Testis (tissue), 3 donors: ENCODE results near the gene SMIM10L1. TPM values are rescaled to one million over a fixed set of nuclear protein-coding genes. Genes with fewer than 3 reads are reported as not detected.

Source experiments
- DNase-seq: peaks from one replicate; pipeline ENCODE4 v3.0.0-alpha.2; 2019
- H3K27ac ChIP-seq, 2 donors: fragments of 200-600 bp; sonication (generic); one replicate each; pipeline ENCODE4 v1.5.1; 2019
- H3K27me3 ChIP-seq: fragments of 200-600 bp; sonication (generic); one replicate; pipeline ENCODE4 v1.5.1; 2019
- H3K36me3 ChIP-seq: fragments of 200-600 bp; sonication (generic); one replicate; pipeline ENCODE4 v1.5.1; 2017; ENCODE audit warnings: low read depth; ENCODE audit errors: missing control alignments
- H3K4me1 ChIP-seq: fragments of 200-600 bp; sonication (generic); one replicate; pipeline ENCODE4 v1.5.1; 2019
- H3K4me3 ChIP-seq, 2 donors: fragments of 200-600 bp; sonication (generic); one replicate each; pipeline ENCODE4 v1.5.1; 2017 to 2019
- H3K9me3 ChIP-seq: fragments of 200-600 bp; sonication (generic); one replicate; pipeline ENCODE4 v1.5.1; 2017
- POLR2A ChIP-seq: fragments of 450-650 bp; IDR thresholded peaks from one replicate; pipeline ENCODE4 v1.6.1; 2017; ENCODE audit warnings: antibody characterized with exemption, mild to moderate bottlenecking, moderate library complexity
- WGBS, 2 donors: methylation state at CpG; one replicate each; pipeline ENCODE4 v1.1.5; 2018; 5-methylcytosine and 5-hydroxymethylcytosine counted together
- intact Hi-C: fragments of 100-400 bp; cut with DNase I; formaldehyde crosslinking; loops from one replicate; pipeline ENCODE4 v1.15.1; 2023; ENCODE audit warnings: low total_unique reads
- polyA plus RNA-seq: library from polyadenylated mRNA; stranded (reverse); fragments of 350-450 nt; fragmentation: Illumina TruSeq; extraction: RNeasy Lipid Tissue Mini Kit (QIAGEN cat#74804); gene quantifications from one replicate; pipeline ENCODE4 v1.2.3, GENCODE V29; 2014; ENCODE audit warnings: low read depth, low replicate concordance; ENCODE audit not compliant: insufficient read depth
- total RNA-seq, 2 donors: library from RNA; depleted of rRNA; stranded (reverse); fragments of >200 nt; gene quantifications; one replicate each; pipeline ENCODE4 v1.2.3, GENCODE V29; 2016
- TF ChIP-seq, protein P1 (sequence below), 3 experiments: fragments of 450-650 bp in 2 of 3; fragments of 200-600 bp in 1 of 3; sonication (generic) in 1 of 3; IDR thresholded peaks; one replicate each; pipeline ENCODE4 v1.5.1; 2016 to 2019; ENCODE audit warnings: antibody characterized with exemption in 3 of 3, mild to moderate bottlenecking in 2 of 3, moderate library complexity in 1 of 3

SMIM10L1 gene
- total and polyA plus RNA-seq, 3 donors from 2014 or later: 4.4 to 11.0 (median 7.6) TPM

- intact Hi-C loops: loop anchor here (5.0 kb wide), 1 partner anchor 431 kb away; no protein-coding TSS in a partner anchor
- Histone ChIP-seq H3K27ac (no peak overlapping the region), H3K27me3 (no peaks in the 10 kb centered on the region), H3K4me1 (no peaks in the 10 kb centered on the region), H3K36me3 (no peaks in the 10 kb centered on the region), H3K9me3 (no peaks in the 10 kb centered on the region), H3K4me3 (no peak overlapping the region)
- TF ChIP-seq POLR2A: no peak
- TF ChIP-seq, protein P1, sequence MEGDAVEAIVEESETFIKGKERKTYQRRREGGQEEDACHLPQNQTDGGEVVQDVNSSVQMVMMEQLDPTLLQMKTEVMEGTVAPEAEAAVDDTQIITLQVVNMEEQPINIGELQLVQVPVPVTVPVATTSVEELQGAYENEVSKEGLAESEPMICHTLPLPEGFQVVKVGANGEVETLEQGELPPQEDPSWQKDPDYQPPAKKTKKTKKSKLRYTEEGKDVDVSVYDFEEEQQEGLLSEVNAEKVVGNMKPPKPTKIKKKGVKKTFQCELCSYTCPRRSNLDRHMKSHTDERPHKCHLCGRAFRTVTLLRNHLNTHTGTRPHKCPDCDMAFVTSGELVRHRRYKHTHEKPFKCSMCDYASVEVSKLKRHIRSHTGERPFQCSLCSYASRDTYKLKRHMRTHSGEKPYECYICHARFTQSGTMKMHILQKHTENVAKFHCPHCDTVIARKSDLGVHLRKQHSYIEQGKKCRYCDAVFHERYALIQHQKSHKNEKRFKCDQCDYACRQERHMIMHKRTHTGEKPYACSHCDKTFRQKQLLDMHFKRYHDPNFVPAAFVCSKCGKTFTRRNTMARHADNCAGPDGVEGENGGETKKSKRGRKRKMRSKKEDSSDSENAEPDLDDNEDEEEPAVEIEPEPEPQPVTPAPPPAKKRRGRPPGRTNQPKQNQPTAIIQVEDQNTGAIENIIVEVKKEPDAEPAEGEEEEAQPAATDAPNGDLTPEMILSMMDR (IDR thresholded peaks at IDR 0.05): no peak
- no peak for DNase-seq
Measured at GRCh38 chr12:11202811-11203210, 31.8 kb downstream of the SMIM10L1 start.

DNA sequence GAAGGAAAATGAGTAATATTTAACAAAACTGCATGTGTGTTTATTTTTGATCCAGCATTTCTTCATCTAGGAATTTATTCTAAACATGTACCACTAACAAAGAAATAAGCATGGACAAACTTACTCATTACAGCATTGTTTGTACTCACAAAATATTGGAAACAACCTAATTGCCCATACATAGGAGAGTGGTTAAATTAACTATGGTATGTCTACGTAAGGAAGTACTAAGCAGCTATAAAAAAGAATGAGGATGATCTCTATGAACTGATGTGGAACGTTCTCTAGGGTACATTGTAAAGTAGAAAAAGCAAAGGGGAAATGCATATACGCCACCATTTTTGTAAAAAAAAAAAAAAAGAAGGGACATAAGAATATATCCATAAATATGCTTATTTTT is 33.2 kb downstream of the SMIM10L1 start:
- TF ChIP-seq POLR2A: no peak
- TF ChIP-seq, protein P1 (IDR thresholded peaks at IDR 0.05): no peak
- no peaks in the 10 kb centered on the region for H3K36me3 ChIP-seq
- intact Hi-C loops: loop anchor here (5.0 kb wide), 1 partner anchor 432 kb away; no protein-coding TSS in a partner anchor
- no peaks in the 10 kb centered on the region for H3K4me1 ChIP-seq
- H3K4me3 ChIP-seq: no peak overlapping the region
- WGBS, 2 donors: 88 to 93% methylated on average over 3 of the region's 3 CpGs
- H3K27ac ChIP-seq: no peak overlapping the region
- no peak for DNase-seq
- H3K9me3 ChIP-seq: no peaks in the 10 kb centered on the region
- no peaks in the 10 kb centered on the region for H3K27me3 ChIP-seq

DNA sequence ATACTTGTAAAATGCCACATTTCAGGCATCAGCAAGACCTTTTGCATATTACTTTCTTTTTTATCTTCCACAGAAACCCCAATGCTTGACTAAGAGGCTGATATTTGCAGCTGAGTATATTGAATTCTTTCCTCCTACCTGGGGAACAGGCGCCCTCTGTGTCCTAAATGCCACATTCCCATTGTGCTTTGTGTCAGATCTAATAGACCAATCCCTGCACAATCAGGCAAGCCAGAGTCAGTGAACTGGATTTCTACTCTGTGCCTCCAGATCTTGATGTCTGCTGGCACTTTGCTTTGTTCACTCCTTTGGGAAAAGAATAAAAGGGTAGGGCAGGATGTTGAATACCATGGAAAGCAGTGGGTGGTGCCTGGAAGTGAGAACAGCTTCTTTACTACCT is 38.1 kb downstream of the SMIM10L1 start:
- H3K36me3 ChIP-seq: no peaks in the 10 kb centered on the region
- TF ChIP-seq, protein P1 (IDR thresholded peaks at IDR 0.05): no peak
- no peak for TF ChIP-seq POLR2A
- no peaks in the 10 kb centered on the region for H3K9me3 ChIP-seq
- no peaks in the 10 kb centered on the region for H3K27me3 ChIP-seq
- WGBS, 2 donors: 64 to 75% methylated on average over 1 of the region's 1 CpG
- H3K4me1 ChIP-seq: no peaks in the 10 kb centered on the region
- intact Hi-C loops: no loop called here
- no peak for DNase-seq
- H3K4me3 ChIP-seq: no peak overlapping the region
- no peak overlapping the region for H3K27ac ChIP-seq

Other genes with a start within 250 kb of the SMIM10L1 start
- gene PRH2, start 242.0 kb upstream of the SMIM10L1 start, total RNA-seq: 1 to 10 TPM; 1.2 to 1.3 TPM
- gene PRH2, start 242.0 kb upstream of the SMIM10L1 start, polyA plus RNA-seq: 6.5 TPM
- 1 to 10 TPM; 3.5 to 4.6 TPM for gene TAS2R14, start 231.9 kb upstream of the SMIM10L1 start, total RNA-seq
- 0.96 TPM for gene TAS2R14, start 231.9 kb upstream of the SMIM10L1 start, polyA plus RNA-seq
- 1 to 10 TPM; 2.8 to 4.8 TPM for gene TAS2R50, start 184.3 kb upstream of the SMIM10L1 start, total RNA-seq
- gene TAS2R50, start 184.3 kb upstream of the SMIM10L1 start, polyA plus RNA-seq: not detected
- gene TAS2R20, start 172.9 kb upstream of the SMIM10L1 start, total RNA-seq: 1 to 10 TPM; 2.2 to 4.8 TPM
- 0.46 TPM for gene TAS2R20, start 172.9 kb upstream of the SMIM10L1 start, polyA plus RNA-seq
- 10 to 100 TPM in 1 of 2 donors, 1 to 10 TPM in 1; 9.3 to 10.4 TPM for gene TAS2R19, start 148.6 kb upstream of the SMIM10L1 start, total RNA-seq
- gene TAS2R19, start 148.6 kb upstream of the SMIM10L1 start, polyA plus RNA-seq: 0.34 TPM
- gene TAS2R31, start 139.8 kb upstream of the SMIM10L1 start, total RNA-seq: 10 to 100 TPM in 1 of 2 donors, 1 to 10 TPM in 1; 7.7 to 10.3 TPM
- gene TAS2R31, start 139.8 kb upstream of the SMIM10L1 start, polyA plus RNA-seq: not detected
- gene TAS2R46, start 108.9 kb upstream of the SMIM10L1 start, total RNA-seq: 1 to 10 TPM; 3.2 to 5.4 TPM
- not detected for gene TAS2R46, start 108.9 kb upstream of the SMIM10L1 start, polyA plus RNA-seq
- 1 to 10 TPM in 1 of 2 donors, under 1 TPM in 1; 0.87 to 7.2 TPM for gene TAS2R43, start 78.9 kb upstream of the SMIM10L1 start, total RNA-seq
- not detected for gene TAS2R43, start 78.9 kb upstream of the SMIM10L1 start, polyA plus RNA-seq
- 10 to 100 TPM; 11.1 to 11.3 TPM for gene TAS2R30, start 36.5 kb upstream of the SMIM10L1 start, total RNA-seq
- not detected for gene TAS2R30, start 36.5 kb upstream of the SMIM10L1 start, polyA plus RNA-seq
- gene TAS2R42, start 15.7 kb downstream of the SMIM10L1 start, total RNA-seq: under 1 TPM in 1 of 2 donors, not detected in 1; 0.71 TPM
- not detected for gene TAS2R42, start 15.7 kb downstream of the SMIM10L1 start, polyA plus RNA-seq
- gene PRB3, start 98.5 kb downstream of the SMIM10L1 start, total RNA-seq: under 1 TPM in 1 of 2 donors, not detected in 1; 0.39 TPM
- gene PRB3, start 98.5 kb downstream of the SMIM10L1 start, polyA plus RNA-seq: 0.82 TPM
- not detected for gene PRB4, start 139.2 kb downstream of the SMIM10L1 start, total RNA-seq
- gene PRB4, start 139.2 kb downstream of the SMIM10L1 start, polyA plus RNA-seq: not detected
- under 1 TPM in 1 of 2 donors, not detected in 1; 0.62 TPM for gene PRB2, start 224.4 kb downstream of the SMIM10L1 start, total RNA-seq
- gene PRB2, start 224.4 kb downstream of the SMIM10L1 start, polyA plus RNA-seq: 1.3 TPM